ENCODE data around the gene PTK6.

PTK6 gene

GRCh38 chr20:63543131-63543530, 6.0 kb upstream of the PTK6 start:
- DNase-seq (ENCODE audit: low read depth) = no peak

GRCh38 chr20:63542696-63543095, 5.5 kb upstream of the PTK6 start:
- no peak for DNase-seq (ENCODE audit: low read depth)

DNA sequence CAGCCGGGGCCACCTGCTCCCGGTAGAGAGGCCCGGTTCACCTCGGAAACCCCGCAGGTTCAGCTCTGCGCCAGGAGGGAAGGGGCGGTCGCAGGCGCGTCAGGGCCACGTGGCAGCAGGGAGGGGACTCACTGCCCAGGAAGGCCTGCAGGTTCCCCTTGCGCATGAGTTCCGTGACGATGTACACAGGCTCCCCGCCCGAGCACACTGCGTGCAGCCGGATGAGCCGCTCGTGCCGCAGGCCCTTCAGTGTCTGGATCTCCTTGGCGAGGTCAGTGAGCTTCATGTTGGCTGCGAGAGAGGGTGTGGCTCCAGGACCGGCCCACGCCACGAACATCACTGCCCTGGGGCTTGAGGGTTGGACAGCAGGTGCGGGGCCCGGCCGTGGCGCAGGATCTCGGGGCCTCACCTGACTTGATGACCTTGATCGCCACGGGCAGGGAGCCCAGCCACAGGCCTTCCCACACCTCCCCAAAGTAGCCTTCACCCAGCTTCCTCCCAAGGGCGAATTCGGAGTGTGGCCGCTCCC, 4.9 kb upstream of the PTK6 start:
- DNase-seq (ENCODE audit: low read depth) = no peak

GRCh38 chr20:63541371-63541770, 4.2 kb upstream of the PTK6 start:
- DNase-seq (ENCODE audit: low read depth) = no peak

GRCh38 chr20:63540417-63541186, 3.4 kb upstream of the PTK6 start:
- no peak for DNase-seq (ENCODE audit: low read depth)

- no peak for DNase-seq (ENCODE audit: low read depth)
Observed at GRCh38 chr20:63539441-63540370, 2.5 kb upstream of the PTK6 start.

DNA sequence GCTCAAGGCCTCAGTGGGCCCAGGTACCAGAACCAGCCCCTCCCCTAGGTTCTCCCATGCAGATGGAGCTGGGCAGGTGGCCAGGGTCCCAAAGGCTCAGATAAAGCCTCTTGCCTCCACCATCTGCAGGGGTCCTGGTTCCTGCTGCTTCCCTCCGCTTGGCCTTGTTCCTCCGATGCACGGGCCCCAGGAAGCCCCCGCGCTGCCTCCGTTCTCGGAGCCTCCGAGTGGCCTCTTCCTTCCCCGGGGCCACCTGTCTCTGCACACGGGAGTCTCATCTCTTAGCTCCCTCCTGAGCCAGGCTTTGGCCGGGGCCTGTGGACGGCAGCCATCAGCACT, 1.9 kb upstream of the PTK6 start:
- no peak for DNase-seq (ENCODE audit: low read depth)

GRCh38 chr20:63538204-63539091, 1.3 kb upstream of the PTK6 start:
- no peak for DNase-seq (ENCODE audit: low read depth)

GRCh38 chr20:63537525-63538203, 488 bp upstream of the PTK6 start:
- DNase-seq (ENCODE audit: low read depth) = peak; percentile 80

GRCh38 chr20:63536241-63536977, 767 bp downstream of the PTK6 start:
- no peak for DNase-seq (ENCODE audit: low read depth)

GRCh38 chr20:63534831-63535651, 2.1 kb downstream of the PTK6 start:
- no peak for DNase-seq (ENCODE audit: low read depth)

DNA sequence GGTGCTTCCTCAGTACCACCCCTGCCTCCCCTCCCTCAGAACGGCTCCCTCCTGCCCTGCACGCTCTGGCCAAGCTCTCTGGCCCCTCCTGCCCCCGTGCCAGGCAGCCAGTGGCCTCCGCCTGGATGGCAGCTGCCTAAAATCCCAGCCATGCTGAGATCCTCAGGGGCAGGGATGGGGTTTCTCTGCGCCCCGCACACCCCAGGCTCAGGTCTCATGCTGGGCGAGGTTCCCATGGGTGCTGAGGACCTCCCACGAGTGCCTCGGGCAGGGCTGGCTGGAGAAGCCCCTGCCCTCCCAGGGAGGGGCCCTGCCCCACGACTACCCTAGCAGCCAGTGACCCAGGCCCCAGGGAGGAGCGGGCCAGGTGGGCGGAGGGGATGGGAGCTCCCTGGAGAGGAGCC, 2.7 kb downstream of the PTK6 start:
- DNase-seq (ENCODE audit: low read depth) = no peak

DNA sequence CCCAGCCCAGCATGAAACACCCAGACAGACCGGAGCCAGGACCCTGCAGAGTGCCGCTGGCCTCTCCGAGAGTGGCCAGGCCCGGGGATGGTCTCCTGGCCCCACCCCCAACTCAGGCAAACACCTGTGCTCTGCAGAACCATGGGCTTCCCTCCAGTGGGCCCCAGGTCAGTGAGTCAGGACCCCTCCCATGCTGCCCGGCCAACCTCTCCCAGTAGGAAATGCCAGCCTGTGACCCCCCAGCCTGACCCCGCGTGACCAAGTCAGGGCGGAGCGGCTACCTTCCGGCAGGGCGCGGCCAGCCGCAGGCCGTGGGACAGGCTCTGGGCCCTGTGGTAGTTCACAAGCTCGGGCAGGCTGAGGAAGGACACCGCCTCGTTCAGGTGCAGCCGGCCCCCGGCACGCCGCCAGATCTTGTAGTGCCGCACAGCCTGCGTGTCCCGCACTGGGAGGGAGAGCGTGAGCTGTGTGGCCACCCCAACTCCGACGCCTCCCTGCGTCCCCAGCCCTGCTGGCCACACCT, 3.2 kb downstream of the PTK6 start:
- DNase-seq (ENCODE audit: low read depth) = no peak

GRCh38 chr20:63533388-63533787, 3.8 kb downstream of the PTK6 start:
- no peak for DNase-seq (ENCODE audit: low read depth)

DNA sequence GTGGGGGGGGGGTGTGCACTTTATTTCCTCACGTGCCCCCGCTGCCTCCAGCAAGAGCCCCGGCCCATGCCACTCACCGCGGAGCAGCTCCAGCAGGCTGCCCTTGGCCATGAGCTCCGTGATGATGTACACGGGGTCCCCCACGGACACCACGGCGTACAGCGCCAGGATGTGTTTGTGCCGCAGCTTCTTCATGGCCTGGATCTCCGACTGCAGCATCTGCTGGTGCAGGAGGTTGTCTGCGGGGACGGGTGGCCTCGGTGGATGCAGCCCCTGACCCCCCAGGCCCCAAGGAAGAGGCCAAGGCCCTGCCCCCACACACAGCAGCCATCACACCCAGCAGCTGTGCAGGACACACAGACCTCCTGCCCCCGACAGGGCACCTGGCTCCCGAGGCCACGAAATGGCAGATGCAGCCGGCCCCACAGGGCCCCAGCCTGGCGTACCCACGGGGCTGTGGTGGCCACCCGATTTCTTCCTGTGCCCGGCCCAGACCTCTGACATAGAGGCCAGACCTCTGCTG, 4.7 kb downstream of the PTK6 start:
- DNase-seq (ENCODE audit: low read depth) = no peak

GRCh38 chr20:63531686-63532448, 5.3 kb downstream of the PTK6 start:
- no peak for DNase-seq (ENCODE audit: low read depth)

DNA sequence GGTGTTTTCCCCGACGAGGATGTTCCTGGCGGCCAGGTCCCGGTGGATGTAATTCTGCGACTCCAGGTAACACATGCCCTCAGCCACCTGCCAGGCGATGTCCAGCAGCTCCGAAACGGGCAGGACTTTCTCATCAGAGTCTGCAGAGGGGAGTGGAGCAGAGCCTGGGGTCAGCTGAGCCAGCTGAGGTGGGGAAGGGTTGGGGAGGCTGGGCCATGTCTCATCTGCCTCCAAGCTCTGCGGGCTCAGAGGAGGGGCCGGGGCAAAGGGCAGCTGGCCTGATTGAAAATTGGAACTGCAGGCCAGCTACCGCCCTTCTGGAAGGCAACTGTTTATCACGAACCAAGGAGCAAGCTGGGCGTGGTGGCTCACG, 6.4 kb downstream of the PTK6 start:
- no peak for DNase-seq (ENCODE audit: low read depth)
